A172 (cell line): ENCODE data around the gene PRDX3. TPM values are rescaled to one million over a fixed set of nuclear protein-coding genes. Genes with fewer than 3 reads are reported as not detected.

Experiments used
- DNase-seq: peaks from one replicate; pipeline ENCODE4 v3.0.0-alpha.2; 2015; ENCODE audit warnings: low spot score
- total RNA-seq: library from RNA; depleted of rRNA; stranded (reverse); fragments of >200 nt; shearing (Covaris generic); gene quantifications from 2 replicates; pipeline ENCODE4 v1.2.3, GENCODE V29; 2014; rRNA removed

PRDX3 gene
- total RNA-seq = 407 and 411 TPM in 2 replicates

- peak; percentile 89 for DNase-seq
Measured at GRCh38 chr10:119178372-119179119, at the start of gene PRDX3. Gene PRDX3 (minus strand): TSS chr10:119178812. CDS start chr10:119178790, 22 bp downstream.

- DNase-seq = no peak
Measured at GRCh38 chr10:119227825-119228224, 49.2 kb upstream of the PRDX3 start.

DNA sequence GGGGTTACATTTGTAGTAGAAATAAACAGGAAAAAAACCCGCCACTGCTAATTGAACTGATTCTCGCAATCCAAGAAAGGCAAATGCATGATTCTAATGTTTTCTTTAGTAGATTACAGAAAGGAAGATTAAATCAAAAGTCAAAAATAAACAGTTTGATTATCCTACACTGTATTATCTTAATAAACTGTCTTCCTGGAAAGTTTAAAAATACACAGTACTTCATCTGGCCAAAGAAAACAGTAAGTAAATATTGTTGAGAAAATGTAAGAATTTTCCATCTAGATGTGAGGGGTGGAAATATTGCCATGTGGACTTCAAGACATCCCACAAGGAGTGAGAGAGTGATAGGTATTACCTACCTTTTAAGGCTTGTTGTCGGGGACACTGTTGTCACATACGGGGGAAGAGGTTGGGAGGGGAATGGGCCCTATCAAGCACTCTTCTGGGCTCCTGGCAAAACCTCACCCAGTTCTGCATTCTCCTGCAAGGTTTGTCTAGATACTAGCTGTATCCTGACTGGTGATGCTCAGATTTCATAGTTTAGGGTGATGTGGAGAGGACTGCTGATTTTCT lies 46.6 kb upstream of the PRDX3 start:
- no peak for DNase-seq

GRCh38 chr10:119222966-119223386 lies 44.4 kb upstream of the PRDX3 start:
- no peak for DNase-seq

GRCh38 chr10:119222537-119222936 lies 43.9 kb upstream of the PRDX3 start:
- no peak for DNase-seq

DNA sequence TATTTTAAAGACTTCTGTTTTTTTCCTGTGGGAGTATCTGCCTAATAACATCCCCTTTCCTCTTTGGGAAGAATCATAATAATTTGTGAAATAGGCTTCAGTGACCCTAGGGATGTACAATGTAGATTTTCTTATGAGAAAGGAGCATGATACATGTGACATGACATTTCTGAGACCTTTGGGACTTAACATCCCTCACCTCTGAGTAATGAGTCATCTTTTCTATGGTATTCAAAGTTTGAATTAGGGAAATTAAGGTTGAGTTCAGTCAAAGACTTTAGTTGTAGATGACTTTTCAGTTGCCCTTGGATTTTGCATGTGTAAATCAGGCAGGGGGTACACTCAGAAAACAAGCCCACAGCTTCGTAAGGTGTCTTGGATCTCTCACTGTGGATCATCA lies 43.1 kb upstream of the PRDX3 start:
- DNase-seq = no peak

- DNase-seq = no peak
Measured at GRCh38 chr10:119221201-119221600, 42.6 kb upstream of the PRDX3 start.

GRCh38 chr10:119219871-119220270 lies 41.3 kb upstream of the PRDX3 start:
- DNase-seq = no peak

DNA sequence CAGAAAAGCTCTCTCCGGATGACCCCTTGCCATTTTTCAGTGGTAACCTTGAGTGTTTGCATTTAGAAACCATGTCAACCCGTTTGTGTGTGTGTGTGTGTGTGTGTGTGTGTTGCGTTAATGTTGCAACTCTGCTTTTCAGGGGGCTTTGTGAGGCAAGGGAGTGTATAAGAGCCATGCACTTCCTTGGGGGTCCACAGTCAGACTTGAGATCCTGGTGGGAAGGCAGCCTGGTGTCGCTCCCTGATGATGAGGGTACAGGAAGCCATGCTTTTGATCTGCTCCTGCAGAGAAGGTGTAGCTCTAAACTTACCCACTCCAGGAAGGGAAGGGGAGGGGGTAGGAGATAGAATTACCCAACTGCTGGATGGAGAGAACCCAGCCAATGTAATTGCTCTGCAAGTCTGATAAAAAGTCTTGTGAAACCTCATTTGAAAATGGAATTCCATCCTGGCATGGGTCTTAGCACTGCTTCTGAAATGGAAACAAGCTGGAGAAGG lies 39.4 kb upstream of the PRDX3 start:
- DNase-seq = no peak

GRCh38 chr10:119217401-119217800 lies 38.8 kb upstream of the PRDX3 start:
- no peak for DNase-seq

DNA sequence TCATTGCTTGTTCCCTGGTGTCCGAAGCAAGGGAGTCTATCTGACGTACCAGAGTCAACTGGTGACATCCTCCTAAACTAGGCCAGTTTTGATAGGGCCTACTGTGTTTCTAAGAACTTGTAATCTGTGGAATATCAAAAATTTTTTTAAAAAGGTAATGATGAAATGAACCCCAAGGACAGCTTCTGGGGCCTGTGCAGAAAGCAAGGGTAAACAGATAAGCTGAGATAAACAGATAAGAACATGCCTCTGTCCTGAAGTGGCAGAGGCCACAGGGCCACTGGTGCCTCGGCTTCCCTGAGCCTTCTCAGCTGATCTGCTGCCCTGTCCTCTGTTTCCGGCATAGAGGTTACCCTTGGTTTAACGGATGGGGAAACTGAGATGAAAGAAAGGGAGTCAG lies 37.5 kb upstream of the PRDX3 start:
- no peak for DNase-seq

DNA sequence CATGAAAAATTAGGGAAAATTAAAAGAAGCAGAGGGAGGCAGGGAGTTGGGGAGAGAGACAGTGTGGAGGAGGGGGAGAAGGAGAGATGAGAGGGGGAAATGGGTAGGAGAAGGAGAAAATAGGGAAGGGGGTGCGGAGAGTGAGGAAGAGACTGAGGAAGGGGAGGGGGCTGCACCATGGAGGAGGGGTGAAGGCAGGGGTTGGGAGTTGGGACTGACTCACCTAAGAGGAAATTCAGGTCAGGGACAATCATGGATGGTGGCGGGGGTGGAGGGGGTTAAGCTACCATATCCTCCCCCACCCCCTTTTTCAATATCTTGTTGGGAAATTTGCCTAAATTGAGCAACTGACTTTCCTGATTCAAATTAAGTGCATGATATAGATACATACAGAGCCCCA lies 36.8 kb upstream of the PRDX3 start:
- DNase-seq = no peak

DNA sequence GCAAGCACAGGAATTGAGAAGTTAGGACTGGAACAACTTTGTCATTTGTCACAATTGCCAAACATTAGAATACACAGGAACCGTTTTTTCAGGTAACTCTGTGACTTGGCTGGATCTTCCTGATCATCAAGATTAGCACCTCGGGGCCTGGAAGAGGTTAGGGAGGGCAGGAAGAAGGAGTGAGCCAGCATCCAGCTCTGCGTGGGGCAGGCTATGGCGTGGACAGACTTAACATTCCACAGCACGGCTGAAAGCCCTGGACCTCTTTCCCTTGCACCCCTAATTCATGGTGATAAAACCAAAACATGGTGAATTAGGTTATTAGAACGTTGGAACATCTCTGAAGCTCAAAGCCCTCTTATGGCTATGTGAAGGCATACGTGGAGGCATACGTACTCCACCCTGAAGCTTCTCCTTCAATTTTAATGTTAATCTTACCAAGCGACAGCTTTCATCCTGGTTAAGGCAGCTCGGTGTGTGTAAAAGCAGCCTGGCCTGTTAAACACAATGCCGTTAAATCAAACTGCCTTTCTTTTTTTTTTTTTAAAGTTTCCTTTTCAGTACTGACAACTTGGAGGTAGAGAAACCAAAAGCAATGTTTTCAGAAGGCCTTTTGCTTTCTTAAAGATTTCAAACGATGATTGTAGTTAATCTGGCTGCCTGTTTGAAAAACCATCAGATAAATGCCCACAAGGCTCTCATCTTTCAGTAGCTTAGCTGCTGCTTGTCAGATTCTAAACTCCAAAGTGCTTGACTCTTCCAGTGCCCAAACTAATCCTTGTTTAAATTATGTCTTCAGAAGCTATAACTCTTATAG lies 33.2 kb upstream of the PRDX3 start:
- DNase-seq = peak; percentile 37

DNA sequence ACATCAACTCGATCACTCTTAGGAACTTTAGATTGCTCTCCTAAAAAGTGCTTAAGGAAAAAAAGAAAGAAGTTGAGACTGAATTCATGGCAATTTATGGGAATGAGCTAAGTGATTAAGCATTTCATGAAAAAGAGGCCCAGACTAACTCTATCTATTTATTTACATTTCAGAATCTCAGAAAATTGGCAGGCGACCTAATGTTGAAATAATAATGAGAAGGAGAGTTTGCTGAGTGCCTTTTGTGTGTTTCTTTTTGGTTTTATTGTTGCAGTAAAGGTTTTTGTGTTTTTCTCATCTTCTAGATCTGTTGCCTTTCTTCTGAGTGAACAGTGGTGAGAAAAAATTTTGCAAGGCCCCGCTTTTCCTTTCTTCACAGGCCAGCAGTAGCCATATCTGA lies 32.6 kb upstream of the PRDX3 start:
- DNase-seq = no peak

DNA sequence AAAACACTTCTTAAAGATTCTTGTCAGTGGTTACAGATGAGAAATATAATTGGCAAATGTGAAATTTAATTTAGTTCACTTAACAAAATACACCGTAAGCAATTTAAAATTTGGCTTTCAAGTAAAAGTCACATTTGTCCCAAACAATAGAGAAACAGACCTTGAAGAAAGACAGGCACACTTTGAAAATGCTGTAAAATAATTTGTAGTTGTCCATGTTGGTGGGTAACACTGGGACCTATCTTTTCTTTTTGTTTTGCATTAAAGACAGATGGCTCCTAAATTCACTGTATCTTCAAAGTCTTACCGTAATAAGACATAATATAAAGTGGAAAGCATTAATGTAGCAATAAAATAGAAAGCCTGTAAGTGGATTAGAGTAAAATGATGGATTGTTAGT lies 32.0 kb upstream of the PRDX3 start:
- DNase-seq = no peak

DNA sequence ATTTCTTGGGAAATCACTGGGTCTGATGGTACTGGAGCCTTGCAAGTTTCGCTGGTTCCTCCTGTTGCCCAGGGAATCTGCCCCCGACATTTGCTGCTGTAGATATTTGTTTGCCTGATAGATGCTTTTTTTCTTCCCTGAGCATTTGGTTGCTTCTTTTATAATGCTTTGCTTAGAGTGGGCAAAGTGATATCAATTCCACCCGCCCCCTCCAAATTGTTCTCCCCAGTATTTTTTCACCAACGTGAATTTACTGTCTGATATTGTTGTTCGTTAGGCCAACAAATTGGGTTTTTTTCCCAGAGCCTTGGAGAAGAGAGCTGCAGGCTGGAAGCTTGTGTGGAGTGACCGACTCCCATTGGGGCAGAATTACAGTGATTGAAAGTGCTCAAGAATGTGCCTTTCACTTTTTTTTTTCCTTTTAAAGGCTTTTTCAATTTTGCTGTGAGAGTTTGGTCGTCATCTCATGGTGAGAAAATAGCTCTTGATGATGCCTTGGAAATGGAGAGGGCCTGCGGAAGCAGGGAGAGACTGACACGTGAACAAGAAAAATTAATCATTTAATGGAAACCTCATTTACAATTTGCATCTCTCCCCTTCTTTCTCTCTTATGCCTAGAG lies 31.2 kb upstream of the PRDX3 start:
- DNase-seq = no peak

GRCh38 chr10:119209035-119209735 lies 30.6 kb upstream of the PRDX3 start:
- DNase-seq = peak; percentile 50

DNA sequence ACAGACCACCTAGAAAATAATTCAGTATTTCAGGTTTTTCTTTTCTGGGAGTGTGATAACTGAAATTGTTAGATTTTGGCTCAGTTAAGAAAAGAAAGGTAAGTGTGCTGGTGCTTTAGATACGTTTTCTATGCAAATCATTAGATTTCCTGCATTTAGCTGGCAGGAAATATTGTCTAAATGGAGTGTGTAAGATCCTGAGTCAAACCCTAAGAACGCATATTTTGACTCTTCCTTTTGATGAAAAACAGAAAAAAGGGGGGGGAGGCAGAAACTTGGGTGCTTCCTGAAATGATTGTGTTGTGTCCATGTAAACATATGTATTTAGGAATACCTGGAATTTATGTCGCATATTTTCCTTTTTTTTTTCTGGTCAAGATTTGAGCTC lies 29.9 kb upstream of the PRDX3 start:
- no peak for DNase-seq

DNA sequence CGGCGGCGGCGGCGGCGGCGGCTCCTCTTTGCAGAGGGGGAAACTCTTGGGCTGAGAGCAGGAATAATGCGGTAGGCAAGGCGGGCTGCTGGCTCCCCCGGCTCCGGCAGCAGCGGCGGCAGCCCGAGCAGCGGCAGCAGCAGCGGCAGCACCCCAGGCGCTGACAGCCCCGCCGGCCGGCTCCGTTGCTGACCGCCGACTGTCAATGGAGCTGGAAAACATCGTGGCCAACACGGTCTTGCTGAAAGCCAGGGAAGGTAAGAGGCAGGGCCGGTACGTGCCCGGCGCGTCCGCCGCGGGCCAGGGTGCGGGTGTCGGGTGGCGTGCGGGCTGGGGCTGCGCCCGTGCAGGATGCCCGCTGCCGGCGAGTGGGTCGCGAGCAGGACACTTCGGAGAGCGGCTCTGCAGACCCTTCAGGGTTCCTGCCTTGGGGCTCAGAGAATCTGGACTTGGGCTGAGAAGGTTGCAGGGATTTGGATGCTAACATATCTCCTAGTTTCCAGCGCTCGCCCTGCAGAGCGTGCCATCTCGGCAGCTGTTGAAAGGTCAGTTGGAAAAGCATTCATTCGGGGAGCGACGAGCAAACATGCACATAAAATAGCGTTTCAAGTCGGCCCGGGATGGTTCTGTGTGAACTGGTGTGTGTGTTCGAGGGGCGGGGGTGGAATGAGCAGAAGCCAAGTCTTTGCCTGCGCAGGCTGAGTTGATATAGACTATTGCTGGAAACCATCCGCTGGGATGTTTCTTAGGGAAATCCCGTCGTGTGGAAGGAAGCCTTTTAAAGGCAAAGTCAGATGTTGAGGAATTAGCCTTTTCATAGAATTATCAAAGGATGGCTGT lies 29.3 kb upstream of the PRDX3 start:
- DNase-seq = peak; percentile 46

- DNase-seq = peak; percentile 93
Measured at GRCh38 chr10:119207366-119207666, 28.7 kb upstream of the PRDX3 start, which contains the start of gene GRK5. Gene GRK5 (plus strand): TSS chr10:119207571. CDS start chr10:119207918, 347 bp downstream.
